GM12873 (cell line): Measurements from ENCODE around the gene CARD8.

ENCODE experiments used
- CTCF ChIP-seq: IDR thresholded peaks from 2 replicates; pipeline ENCODE4 v1.5.1; 2012; ENCODE audit warnings: low read depth, mild to moderate bottlenecking, moderate library complexity, low read length, control low read depth; ENCODE audit not compliant: insufficient read depth; ENCODE audit errors: missing control alignments

The CARD8 gene

GRCh38 chr19:48196933-48197665 lies 58.6 kb downstream of the CARD8 start:
- no peak for TF ChIP-seq CTCF

GRCh38 chr19:48196321-48196763 lies 59.4 kb downstream of the CARD8 start:
- no peak for TF ChIP-seq CTCF

DNA sequence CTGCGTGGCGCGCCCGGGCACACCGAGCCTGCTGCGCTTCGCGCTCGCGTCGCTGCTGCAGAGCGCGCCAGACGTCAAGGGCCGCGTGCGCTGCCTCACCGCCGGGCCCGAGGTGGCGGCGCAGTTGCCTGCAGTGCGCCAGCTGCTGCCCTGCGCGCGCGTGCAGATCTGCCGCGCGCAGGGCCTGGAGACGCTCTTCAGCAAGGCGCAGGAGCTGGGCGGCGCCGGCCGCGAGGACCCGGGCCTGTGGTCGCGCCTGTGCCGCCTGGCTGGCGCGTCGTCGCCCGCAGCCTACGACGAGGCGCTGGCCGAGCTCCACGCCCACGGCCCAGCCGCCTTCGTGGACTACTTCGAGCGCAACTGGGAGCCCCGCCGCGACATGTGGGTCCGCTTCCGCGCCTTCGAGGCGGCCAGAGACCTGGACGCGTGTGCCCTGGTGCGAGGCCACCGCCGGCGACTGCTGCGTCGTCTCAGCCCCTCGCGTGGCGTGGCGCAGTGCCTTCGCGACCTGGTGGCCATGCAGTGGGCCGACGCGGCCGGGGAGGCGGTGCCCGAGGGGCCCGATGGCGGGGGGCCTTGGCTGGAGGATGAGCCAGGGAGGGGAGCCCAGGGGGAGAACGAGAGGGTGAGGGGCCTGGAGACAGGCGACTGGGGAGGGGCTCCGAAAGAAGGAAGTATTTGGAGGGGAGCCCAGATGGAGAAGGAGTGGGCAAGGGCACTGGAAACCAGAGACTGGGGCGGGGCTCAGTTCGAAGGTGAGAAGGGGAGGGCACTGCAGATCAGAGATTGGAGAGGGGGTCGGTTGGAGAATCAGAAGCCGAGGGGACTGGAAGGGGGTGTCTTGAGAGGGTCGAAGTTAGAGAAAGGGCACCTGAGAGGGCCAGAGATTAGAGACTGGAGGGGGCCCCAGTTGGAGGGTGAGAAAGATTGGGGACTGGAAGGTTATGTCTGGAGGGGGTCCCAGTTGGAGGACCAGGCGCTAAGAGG lies 60.6 kb downstream of the CARD8 start:
- TF ChIP-seq CTCF: no peak

DNA sequence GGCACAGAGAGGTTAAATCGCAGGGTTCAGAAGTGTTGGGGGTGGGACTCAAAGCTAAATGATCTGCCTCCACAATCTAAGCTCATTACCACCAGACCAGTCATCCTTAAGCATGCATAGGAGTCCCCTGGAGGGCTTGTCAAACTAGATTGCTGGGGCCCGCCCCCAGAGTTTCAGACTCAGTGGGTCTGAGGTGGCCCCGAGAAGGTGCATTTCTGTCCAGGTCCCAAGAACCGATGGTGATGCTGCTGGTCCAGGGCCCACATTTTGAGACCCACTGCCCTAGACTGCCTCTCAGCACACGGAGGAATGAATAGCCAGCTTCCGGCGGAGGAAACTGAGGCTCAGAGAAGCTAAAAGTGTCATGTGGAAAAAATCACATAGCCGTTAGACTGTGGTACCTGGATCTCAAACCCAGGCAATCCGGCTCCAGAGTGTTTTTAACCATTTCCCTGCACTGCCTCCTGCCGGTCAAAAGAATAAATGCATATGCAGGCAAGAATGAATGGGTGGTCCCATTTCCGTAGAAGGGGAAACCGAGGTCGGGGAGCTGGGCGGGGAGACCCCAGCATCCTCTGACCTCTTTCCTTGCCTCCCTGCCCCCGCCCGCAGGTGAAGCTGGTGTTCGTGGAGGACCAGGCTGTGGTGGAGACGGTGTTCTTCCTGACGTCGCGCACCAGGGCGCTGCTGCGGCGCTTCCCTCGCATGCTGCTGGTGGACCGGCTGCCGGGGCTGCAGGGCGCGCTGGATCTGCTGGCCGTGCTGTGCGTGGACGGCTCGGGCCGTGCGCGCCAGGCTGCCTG lies 61.5 kb downstream of the CARD8 start:
- TF ChIP-seq CTCF: peak; percentile 76

- TF ChIP-seq CTCF: no peak
Measured at GRCh38 chr19:48192750-48193149, 63.0 kb downstream of the CARD8 start.

- no peak for TF ChIP-seq CTCF
Measured at GRCh38 chr19:48190885-48191284, 64.8 kb downstream of the CARD8 start.
